Ovary (tissue), 3 donors: ENCODE data around the gene ADAMTS17.

Experiments
- POLR2A ChIP-seq: fragments of 450-650 bp; IDR thresholded peaks from one replicate; pipeline ENCODE4 v1.6.1; 2017; ENCODE audit warnings: antibody characterized with exemption, mild to moderate bottlenecking, moderate library complexity
- TF ChIP-seq, protein P1 (sequence below), 3 donors: fragments of 450-650 bp in 2 of 3; fragments of 200-600 bp in 1 of 3; IDR thresholded peaks; one replicate each; pipeline versions ENCODE4 v1.5.1 to v1.8.0; 2016 to 2022; ENCODE audit warnings: antibody characterized with exemption in 3 of 3, mild to moderate bottlenecking in 1 of 3
- donor health status: DM: no; HTN: no; CAD: no.

DNA sequence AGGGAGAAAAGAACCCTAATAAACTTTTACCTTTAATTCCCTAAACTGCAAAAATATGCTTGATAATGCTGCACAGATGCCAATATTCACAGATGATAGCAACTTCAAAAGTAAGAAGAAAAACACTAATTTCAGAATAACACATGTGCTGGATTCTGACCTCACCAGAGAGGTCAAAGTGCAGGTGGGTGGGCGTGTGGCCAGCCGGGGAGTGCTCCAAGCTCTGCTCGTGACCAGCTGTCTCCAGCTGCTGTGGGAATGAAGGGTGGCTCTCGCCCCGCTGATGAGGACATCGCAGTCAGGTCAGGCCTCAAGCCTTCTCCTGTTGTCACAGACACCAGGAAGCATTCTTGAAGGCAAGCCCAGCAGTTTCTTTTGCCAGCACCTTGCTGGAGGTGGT, 57.1 kb downstream of the ADAMTS17 start:
- TF ChIP-seq, protein P1, sequence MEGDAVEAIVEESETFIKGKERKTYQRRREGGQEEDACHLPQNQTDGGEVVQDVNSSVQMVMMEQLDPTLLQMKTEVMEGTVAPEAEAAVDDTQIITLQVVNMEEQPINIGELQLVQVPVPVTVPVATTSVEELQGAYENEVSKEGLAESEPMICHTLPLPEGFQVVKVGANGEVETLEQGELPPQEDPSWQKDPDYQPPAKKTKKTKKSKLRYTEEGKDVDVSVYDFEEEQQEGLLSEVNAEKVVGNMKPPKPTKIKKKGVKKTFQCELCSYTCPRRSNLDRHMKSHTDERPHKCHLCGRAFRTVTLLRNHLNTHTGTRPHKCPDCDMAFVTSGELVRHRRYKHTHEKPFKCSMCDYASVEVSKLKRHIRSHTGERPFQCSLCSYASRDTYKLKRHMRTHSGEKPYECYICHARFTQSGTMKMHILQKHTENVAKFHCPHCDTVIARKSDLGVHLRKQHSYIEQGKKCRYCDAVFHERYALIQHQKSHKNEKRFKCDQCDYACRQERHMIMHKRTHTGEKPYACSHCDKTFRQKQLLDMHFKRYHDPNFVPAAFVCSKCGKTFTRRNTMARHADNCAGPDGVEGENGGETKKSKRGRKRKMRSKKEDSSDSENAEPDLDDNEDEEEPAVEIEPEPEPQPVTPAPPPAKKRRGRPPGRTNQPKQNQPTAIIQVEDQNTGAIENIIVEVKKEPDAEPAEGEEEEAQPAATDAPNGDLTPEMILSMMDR (IDR thresholded peaks at IDR 0.05): no peak
- TF ChIP-seq POLR2A: no peak
